Left lung (tissue), 10 donors: ENCODE results near the gene CYP2C8. TPM values are rescaled to one million over a fixed set of nuclear protein-coding genes. Genes with fewer than 3 reads are reported as not detected.

Experiments
- ATAC-seq: fragments of 200-7000 bp; cut with Tn5 transposase; one replicate; pipeline ENCODE4 v1.9.1; 2020; ENCODE audit warnings: moderate library complexity
- DNase-seq, 4 donors: peaks; one replicate each; pipeline ENCODE4 v3.0.0-alpha.2; 2013 to 2020
- H3K27ac ChIP-seq, 2 donors: fragments of 200-600 bp; sonication (generic) in 1 of 2; one replicate each; pipeline versions ENCODE4 v1.5.0 to v1.8.0; 2020 to 2021
- H3K27me3 ChIP-seq, 2 donors: fragments of 200-600 bp; sonication (generic) in 1 of 2; one replicate each; pipeline versions ENCODE4 v1.5.0 to v1.8.0; 2020 to 2021
- H3K36me3 ChIP-seq, 2 donors: fragments of 200-600 bp; sonication (generic) in 1 of 2; one replicate each; pipeline versions ENCODE4 v1.5.0 to v1.8.0; 2020 to 2021
- H3K4me1 ChIP-seq, 2 donors: fragments of 200-600 bp; one replicate each; pipeline ENCODE4 v1.8.0; 2021
- H3K4me3 ChIP-seq, 2 donors: fragments of 200-600 bp; sonication (generic) in 1 of 2; one replicate each; pipeline versions ENCODE4 v1.5.0 to v1.8.0; 2020 to 2021; ENCODE audit warnings: mild to moderate bottlenecking in 1 of 2
- H3K9me3 ChIP-seq, 2 donors: fragments of 200-600 bp; sonication (generic) in 1 of 2; one replicate each; pipeline versions ENCODE4 v1.5.0 to v1.8.0; 2020 to 2021
- intact Hi-C, 2 donors: fragments of 100-400 bp; cut with DNase I; formaldehyde crosslinking; loops; one replicate each; pipeline versions ENCODE4 v1.11.2 to v1.14.2; 2022
- polyA plus RNA-seq, 6 donors: library from polyadenylated mRNA; unstranded; fragments of 120-200 nt; gene quantifications; one replicate each; pipeline ENCODE4 v1.2.1, GENCODE V29; 2013; ENCODE audit not compliant: insufficient read length in 6 of 6
- total RNA-seq, 2 donors: library from RNA; stranded (reverse); fragmentation: NEBNext Ultra II Directional; extraction: Animal tissue kit (Norgen Biotek cat#: 25700); gene quantifications; one replicate each; pipeline ENCODE4 v1.2.1, GENCODE V29; 2021
- TF ChIP-seq, protein P1 (sequence below), 2 donors: fragments of 200-600 bp; sonication (generic) in 1 of 2; IDR thresholded peaks; one replicate each; pipeline versions ENCODE4 v1.5.0 to v1.8.0; 2021; ENCODE audit warnings: antibody characterized with exemption in 2 of 2
- donor health status: DM: no; HTN: yes; CAD: no.
- donor health status: DM: no; HTN: no; CAD: no.

Gene CYP2C8
- total and polyA plus RNA-seq, 8 donors, result 0.39 to 12.9 (median 8.0) TPM

DNA sequence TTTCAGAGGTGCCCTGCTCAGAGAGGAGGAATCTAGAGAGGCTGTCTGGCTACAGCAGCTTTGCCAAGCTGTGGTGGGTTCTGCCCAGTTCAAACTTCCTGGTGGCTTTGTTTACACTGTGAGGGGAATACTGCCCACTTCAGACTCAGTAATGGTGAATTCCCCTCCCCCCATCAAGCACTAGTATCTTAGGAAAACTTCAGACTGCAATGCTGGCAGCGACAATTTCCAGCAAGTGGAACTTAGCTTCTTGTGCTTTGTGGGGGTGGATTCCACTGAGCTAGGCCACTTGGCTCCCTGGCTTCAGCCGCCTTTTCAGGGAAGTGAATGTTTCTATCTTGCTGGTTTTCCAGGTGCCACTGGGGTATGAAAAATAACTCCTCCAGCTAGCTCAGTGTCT lies 42.8 kb downstream of the CYP2C8 start:
- Histone ChIP-seq H3K9me3 (peaks cover 0 to 4% of the 10 kb centered on the region in 2 donors), H3K36me3 (no peaks in the 10 kb centered on the region), H3K27ac (no peak overlapping the region), H3K4me1 (no peaks in the 10 kb centered on the region), H3K4me3 (no peak overlapping the region), H3K27me3 (no peaks in the 10 kb centered on the region)
- ATAC-seq (peak; percentile 89), DNase-seq (peak in 2 of 4 donors; percentile 7 to 40)
- intact Hi-C loops, result no loop called here
- TF ChIP-seq, protein P1, sequence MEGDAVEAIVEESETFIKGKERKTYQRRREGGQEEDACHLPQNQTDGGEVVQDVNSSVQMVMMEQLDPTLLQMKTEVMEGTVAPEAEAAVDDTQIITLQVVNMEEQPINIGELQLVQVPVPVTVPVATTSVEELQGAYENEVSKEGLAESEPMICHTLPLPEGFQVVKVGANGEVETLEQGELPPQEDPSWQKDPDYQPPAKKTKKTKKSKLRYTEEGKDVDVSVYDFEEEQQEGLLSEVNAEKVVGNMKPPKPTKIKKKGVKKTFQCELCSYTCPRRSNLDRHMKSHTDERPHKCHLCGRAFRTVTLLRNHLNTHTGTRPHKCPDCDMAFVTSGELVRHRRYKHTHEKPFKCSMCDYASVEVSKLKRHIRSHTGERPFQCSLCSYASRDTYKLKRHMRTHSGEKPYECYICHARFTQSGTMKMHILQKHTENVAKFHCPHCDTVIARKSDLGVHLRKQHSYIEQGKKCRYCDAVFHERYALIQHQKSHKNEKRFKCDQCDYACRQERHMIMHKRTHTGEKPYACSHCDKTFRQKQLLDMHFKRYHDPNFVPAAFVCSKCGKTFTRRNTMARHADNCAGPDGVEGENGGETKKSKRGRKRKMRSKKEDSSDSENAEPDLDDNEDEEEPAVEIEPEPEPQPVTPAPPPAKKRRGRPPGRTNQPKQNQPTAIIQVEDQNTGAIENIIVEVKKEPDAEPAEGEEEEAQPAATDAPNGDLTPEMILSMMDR (IDR thresholded peaks at IDR 0.05), result no peak

DNA sequence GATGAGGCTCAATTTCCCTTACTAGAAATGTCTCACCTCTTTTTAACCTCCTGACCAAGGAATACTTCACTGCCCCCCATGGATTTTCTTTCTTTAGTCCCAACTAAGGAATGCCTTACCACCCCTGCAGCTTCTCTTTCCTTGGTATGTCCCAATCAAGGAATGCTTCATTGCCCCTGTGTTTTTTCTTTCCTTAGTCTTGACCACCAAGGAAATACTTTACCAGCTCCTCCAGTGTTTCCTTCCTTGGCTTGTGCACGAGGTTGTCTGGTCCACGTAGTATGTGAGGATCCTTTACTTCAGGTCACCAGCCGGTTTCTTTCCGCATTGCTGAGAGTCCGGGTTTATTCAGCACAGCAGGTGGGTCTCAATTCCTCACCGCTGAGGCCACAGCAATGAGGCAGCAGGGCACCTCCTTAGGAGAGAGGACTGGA lies 71.5 kb downstream of the CYP2C8 start:
- H3K9me3 ChIP-seq, result peaks cover 0 to 2% of the 10 kb centered on the region in 2 donors

DNA sequence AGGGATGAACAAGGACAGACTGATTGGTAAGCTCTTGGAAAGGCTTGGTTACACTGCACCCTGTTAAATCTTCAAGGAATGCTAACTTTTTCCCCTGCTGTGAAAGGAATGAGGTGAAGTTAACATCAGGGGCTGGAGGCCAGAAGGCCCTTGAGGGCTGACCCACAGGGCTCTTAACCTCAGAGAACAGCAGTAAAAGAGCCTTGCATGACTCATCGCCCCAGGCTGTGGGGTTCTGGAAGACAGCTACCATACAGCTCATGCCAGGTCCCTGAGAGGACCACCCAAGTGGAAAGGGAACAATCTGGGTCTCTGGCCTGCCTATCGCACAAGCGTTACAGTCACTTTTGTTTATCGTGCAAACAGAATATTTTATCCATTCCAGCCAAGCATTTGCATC lies 76.5 kb downstream of the CYP2C8 start:
- peaks cover 0 to 32% of the 10 kb centered on the region in 2 donors for H3K9me3 ChIP-seq
- intact Hi-C loops, result no loop called here
- ATAC-seq (no peak), DNase-seq (no peak)
- no peak overlapping the region for H3K27ac ChIP-seq
- TF ChIP-seq, protein P1 (IDR thresholded peaks at IDR 0.05), result no peak
- H3K27me3 ChIP-seq, result no peaks in the 10 kb centered on the region
- H3K4me1 ChIP-seq, result no peaks in the 10 kb centered on the region
- no peaks in the 10 kb centered on the region for H3K36me3 ChIP-seq
- H3K4me3 ChIP-seq, result no peak overlapping the region

More for the DNA sequence above, 71.5 kb downstream of the CYP2C8 start:
- no peaks in the 10 kb centered on the region for H3K36me3 ChIP-seq
- H3K4me1 ChIP-seq, result no peaks in the 10 kb centered on the region
- H3K27ac ChIP-seq, result no peak overlapping the region
- intact Hi-C loops, result no loop called here
- DNase-seq (no peak), ATAC-seq (no peak)
- H3K27me3 ChIP-seq, result no peaks in the 10 kb centered on the region
- H3K4me3 ChIP-seq, result no peak overlapping the region
- TF ChIP-seq, protein P1 (IDR thresholded peaks at IDR 0.05), result no peak

DNA sequence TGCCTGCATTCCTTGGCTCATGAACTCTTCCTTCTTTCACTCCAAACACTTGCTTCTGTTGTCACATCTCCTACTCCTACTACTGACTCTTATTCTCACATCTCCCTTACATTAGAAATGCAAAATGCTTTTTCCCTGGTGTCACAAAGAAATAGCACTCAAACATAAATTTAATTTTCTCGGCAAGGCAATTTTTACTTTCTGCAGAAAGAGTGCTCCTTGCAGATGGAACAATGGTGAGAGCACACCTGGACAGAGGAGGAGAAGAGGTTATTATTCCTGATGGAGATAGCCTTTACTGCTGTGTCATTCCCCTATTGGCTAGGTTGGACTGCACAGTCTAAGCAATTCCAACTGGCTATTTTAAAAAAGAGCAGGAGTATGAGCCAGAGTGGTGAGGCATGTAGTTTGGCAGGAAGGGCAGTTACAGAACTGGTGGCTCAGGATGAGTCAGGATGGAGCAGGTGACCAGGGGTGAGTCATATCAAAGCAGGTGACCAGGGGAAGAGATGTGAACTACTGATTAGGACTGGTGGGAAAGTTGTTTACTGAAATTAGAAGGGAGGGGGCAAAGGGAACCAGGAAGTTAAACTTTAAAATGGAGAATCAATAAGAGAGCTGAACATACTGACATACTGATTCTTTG lies 77.9 kb downstream of the CYP2C8 start:
- intact Hi-C loops, result no loop called here
- Histone ChIP-seq H3K4me1 (no peaks in the 10 kb centered on the region), H3K27ac (no peak overlapping the region), H3K9me3 (peaks cover 0 to 32% of the 10 kb centered on the region in 2 donors), H3K36me3 (no peaks in the 10 kb centered on the region), H3K4me3 (no peak overlapping the region), H3K27me3 (no peaks in the 10 kb centered on the region)
- DNase-seq, result no peak
- TF ChIP-seq, protein P1 (IDR thresholded peaks at IDR 0.05), result no peak
- no peak for ATAC-seq

DNA sequence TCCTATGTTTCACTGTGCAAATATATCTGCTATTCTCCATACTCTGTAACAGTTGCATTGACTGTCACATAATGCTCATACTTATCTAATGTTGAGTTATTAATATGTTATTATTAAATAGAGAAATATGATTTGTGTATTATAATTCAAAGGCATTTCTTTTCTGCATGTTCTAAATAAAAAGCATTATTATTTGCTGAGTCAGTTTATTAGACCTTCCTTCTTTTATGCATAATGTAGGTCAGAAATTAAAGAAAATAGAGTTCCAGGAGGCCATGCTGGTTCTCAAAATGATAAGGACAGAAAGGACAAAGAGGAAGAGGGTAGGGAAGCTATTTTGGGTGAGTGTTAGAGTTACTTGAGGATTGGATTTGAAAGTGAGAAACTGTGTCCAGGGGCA lies 80.1 kb downstream of the CYP2C8 start:
- peaks cover 0 to 32% of the 10 kb centered on the region in 2 donors for H3K9me3 ChIP-seq
- DNase-seq (no peak), ATAC-seq (no peak)
- no peak overlapping the region for H3K4me3 ChIP-seq
- intact Hi-C loops, result no loop called here
- no peaks in the 10 kb centered on the region for H3K27me3 ChIP-seq
- TF ChIP-seq, protein P1 (IDR thresholded peaks at IDR 0.05), result no peak
- no peaks in the 10 kb centered on the region for H3K36me3 ChIP-seq
- H3K4me1 ChIP-seq, result no peaks in the 10 kb centered on the region
- H3K27ac ChIP-seq, result no peak overlapping the region

Other genes starting within 250 kb of the CYP2C8 start
- under 1 TPM in 1 of 2 donors, not detected in 1; 0.82 TPM for gene CYP2C9, start 130.8 kb downstream of the CYP2C8 start, total RNA-seq
- gene CYP2C9, start 130.8 kb downstream of the CYP2C8 start, polyA plus RNA-seq, result 1 to 10 TPM in 2 of 6 donors, under 1 TPM in 4; 0.40 to 1.0 (median 0.57) TPM
- gene ACSM6, start 124.7 kb upstream of the CYP2C8 start, total RNA-seq, result not detected
- under 1 TPM; 0.36 to 0.73 (median 0.42) TPM for gene ACSM6, start 124.7 kb upstream of the CYP2C8 start, polyA plus RNA-seq
- 100 to 1,000 TPM; 176 to 268 TPM for gene PDLIM1, start 221.5 kb upstream of the CYP2C8 start, total RNA-seq
- gene PDLIM1, start 221.5 kb upstream of the CYP2C8 start, polyA plus RNA-seq, result 100 to 1,000 TPM in 2 of 6 donors, 10 to 100 TPM in 4; 79.6 to 101 (median 91.1) TPM